NK-92 (cell line): ENCODE measurements around the gene ARF1.

Source experiments
- DNase-seq: peaks from one replicate; lab custom pipeline; 2025; ENCODE audit not compliant: unreplicated experiment; lab: John Stamatoyannopoulos, UW

ARF1 gene

GRCh38 chr1:228068359-228068758 is 14.1 kb upstream of the ARF1 start:
- no peak for DNase-seq

DNA sequence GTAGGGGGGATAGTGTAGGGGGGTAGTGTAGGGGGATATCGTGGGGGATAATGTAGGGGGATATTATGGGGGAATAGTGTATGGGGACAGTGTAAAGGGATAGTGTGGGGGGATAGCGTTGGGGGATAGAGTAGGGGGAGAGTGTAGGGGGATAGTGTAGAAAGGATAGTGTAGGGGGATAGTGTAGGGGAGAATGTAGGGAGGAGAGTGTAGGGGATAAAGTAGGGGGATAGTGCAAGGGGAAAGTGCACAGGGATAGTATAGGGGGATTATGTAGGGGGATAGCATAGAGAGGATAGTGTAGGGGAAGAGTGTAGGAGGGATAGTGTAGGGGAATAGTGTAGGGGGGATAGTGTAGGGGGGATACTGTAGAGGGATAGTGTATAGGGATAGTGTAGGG is 12.3 kb upstream of the ARF1 start:
- DNase-seq = no peak

GRCh38 chr1:228070851-228071250 is 11.7 kb upstream of the ARF1 start:
- no peak for DNase-seq

GRCh38 chr1:228071839-228072657 is 10.5 kb upstream of the ARF1 start:
- no peak for DNase-seq

DNA sequence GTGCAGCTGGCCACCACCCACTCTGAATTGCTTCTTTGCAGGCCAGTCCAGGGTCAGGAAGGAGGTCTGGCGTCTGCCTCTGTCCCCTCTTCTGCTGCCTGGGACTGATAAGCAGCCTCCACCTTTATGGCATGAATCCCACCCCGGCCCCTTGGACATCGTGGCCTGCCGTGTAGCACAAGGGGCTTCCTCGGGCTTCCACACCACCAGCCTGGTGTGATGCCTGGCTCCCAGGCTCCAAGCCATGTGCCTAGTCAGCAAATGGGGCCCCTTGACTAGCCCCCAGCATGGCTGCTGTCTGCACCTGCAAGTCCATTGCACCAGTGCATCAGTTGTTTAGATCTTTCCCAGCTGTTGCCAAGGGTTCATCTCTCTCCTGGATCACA is 9.9 kb upstream of the ARF1 start:
- no peak for DNase-seq

DNA sequence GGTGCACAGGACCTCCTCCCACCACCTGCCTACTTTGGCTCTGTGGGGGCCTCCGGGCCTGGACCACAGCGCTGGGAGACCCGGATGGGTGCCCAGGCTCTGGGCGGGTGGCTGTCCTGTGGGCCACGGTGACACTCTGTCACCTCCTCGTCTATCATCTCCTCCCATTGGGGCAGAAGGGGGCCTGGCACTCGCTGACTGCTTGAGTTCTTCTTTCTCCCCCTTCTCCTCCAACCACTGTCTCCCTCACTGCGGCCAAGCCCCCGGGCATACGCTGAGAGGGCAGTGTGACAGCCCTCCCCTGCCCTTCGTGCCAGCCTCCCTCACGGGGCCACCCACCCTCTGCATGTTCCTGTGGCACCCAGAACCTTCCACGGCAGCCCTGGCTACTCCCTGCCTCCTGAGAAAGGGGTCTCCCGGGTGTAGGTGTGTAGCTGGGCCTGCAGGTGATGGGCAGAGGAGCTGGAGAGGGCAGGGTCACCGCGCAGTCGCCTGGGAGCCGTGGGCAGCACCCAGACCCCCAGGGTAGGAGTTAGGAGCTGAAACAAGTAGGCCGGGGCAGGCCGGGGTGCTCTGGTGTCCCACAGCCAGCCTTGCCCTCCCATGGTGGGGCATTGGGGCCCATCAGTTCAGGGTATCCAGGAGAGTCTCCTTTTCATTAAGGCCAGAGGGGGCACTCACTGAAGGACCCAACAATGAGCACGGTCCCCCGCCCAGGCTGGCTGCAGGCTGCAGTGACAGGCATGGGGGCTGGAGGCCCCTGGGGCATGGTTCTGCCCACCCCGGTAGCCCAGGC is 9.2 kb upstream of the ARF1 start:
- DNase-seq = no peak

GRCh38 chr1:228073857-228074545 is 8.5 kb upstream of the ARF1 start:
- no peak for DNase-seq

- no peak for DNase-seq
These were observed 7.4 kb upstream of the ARF1 start for GRCh38 chr1:228074954-228075730.

DNA sequence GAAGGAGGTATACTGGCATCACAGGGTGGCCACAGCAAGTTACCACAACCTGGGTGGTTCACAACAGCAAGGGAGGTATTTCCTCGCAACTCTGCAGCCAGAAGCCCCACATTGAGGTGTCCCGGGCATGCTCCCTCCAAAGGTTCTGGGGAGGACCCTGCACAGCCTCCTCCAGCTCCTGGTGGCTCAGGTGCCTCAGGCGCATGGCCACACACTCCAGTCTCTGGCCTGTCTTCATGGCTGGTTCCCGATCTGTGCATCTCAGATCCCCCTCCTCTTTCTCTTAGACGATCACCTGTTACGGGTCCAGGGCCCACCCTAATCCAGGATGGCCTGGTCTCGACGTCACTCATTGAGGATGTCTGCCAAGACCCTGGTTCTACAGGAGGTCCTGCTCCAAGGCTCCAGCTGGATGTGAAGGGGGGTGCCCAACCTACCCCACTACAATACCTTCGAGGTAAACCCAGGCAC is 6.7 kb upstream of the ARF1 start:
- DNase-seq = no peak

- DNase-seq = no peak
These were observed 5.6 kb upstream of the ARF1 start for GRCh38 chr1:228076796-228077430.

- DNase-seq = no peak
These were observed 4.8 kb upstream of the ARF1 start for GRCh38 chr1:228077565-228078330.

GRCh38 chr1:228079013-228079412 is 3.5 kb upstream of the ARF1 start:
- DNase-seq = no peak

- no peak for DNase-seq
These were observed 2.8 kb upstream of the ARF1 start for GRCh38 chr1:228079601-228080263.

DNA sequence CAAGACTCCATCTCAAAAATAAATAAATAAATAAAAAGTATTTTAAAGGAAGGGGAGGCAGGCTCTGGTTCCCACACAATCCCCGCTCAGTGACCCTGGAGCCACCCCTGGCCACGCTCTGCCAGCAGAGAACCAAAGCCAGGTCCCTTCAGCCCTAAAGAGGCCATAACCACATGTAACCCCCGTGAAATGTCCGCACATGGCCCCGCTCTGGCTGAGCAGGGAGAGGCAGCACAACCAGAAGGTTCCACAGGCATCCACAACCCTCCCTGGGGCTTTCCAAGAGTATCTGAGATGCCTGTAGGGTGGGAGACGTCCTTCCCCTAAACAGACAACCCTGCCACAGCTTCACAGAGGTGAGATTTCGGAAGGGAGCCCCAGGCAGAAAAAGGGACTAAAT is 1.4 kb upstream of the ARF1 start:
- DNase-seq = no peak

DNA sequence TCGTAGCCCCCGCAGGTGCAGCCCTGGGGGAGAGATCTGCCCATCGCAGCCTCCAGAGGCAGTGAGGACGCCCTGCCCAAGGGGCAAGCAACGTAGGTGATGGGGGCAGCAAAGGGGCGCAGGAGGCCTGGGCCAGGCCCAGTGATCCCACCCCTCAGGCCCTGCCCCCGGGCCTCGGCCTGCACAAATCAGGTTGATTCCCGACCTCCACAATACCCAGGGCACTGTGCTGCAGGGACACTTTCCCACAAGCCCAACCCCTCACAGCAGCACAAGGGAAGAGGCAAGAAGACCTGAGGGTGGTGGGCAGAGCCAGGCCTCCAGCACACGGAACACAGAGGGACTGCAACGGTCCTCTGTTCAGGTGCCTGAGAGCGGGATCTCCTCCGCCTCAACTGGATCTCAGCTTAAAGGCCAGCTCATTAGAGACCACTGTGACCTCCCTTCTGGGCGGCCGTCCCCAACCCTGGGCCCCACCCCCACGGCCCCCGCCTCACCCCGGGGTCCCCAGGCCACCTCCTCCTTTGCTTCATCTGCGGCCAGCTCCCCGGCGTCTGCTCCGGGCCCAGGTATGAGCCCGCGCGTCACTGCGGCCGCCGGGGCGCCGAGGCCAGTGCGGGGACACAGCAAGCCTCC is 812 bp upstream of the ARF1 start:
- no peak for DNase-seq

GRCh38 chr1:228082918-228083870 is 686 bp downstream of the ARF1 start:
- no peak for DNase-seq

GRCh38 chr1:228083871-228084278 is 1.4 kb downstream of the ARF1 start:
- no peak for DNase-seq

DNA sequence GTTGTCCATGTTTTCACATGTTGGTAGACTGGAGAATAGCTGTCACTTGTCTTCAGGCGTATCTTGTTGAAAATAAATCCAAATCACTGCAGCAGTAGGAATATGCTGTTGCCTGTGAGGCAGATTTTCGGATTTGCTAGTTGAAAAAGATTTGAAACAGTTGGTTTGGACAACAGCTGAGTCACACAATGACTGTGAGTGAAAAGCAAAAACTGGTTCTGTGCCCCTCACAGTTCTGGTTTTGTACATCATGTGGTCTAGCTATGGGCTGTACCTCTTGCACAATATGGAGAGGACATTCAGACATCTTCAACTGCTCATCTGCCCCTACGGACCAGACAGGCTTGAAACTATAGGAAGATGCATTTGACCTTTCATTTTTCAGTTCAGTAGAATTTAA is 1.8 kb downstream of the ARF1 start:
- DNase-seq = no peak
